DOHH2 (cell line): ENCODE measurements around the gene ATP9B.

Experiments
- H3F3A ChIP-seq: fragments of 200-600 bp; sonication (generic), shearing (Covaris generic); 2 replicates; pipeline ENCODE4 v1.6.0; 2016; ENCODE audit warnings: antibody characterized with exemption, mild to moderate bottlenecking; ENCODE audit not compliant: control insufficient read depth, insufficient read depth
- H3K27ac ChIP-seq: fragments of 200-600 bp; sonication (generic); 2 replicates; pipeline ENCODE4 v1.5.1; 2014; ENCODE audit warnings: low read depth, mild to moderate bottlenecking, low read length, moderate library complexity
- H3K27me3 ChIP-seq: fragments of 200-600 bp; sonication (generic); 2 replicates; pipeline ENCODE4 v1.6.1; 2014; ENCODE audit warnings: mild to moderate bottlenecking, low read length, mixed read lengths; ENCODE audit not compliant: control insufficient read depth
- H3K36me3 ChIP-seq: fragments of 200-600 bp; sonication (generic); 2 replicates; pipeline ENCODE4 v1.6.1; 2014; ENCODE audit warnings: mild to moderate bottlenecking, low read length, moderate library complexity, mixed read lengths; ENCODE audit not compliant: control insufficient read depth
- H3K4me1 ChIP-seq: fragments of 200-600 bp; sonication (generic); 2 replicates; pipeline ENCODE4 v1.6.1; 2014; ENCODE audit warnings: mild to moderate bottlenecking, low read length, mixed read lengths; ENCODE audit not compliant: control insufficient read depth
- H3K4me2 ChIP-seq: fragments of 200-600 bp; sonication (generic); 2 replicates; pipeline ENCODE4 v1.6.0; 2014; ENCODE audit warnings: mild to moderate bottlenecking, low read length, moderate library complexity
- H3K4me3 ChIP-seq: fragments of 200-600 bp; sonication (generic); 2 replicates; pipeline ENCODE4 v1.5.1; 2014; ENCODE audit warnings: mild to moderate bottlenecking, low read length, mixed read lengths
- H3K79me2 ChIP-seq: fragments of 200-600 bp; sonication (generic); 2 replicates; pipeline ENCODE4 v1.6.1; 2014; ENCODE audit warnings: mild to moderate bottlenecking, low read length, mixed read lengths; ENCODE audit not compliant: control insufficient read depth
- H3K9me2 ChIP-seq: fragments of 200-600 bp; sonication (generic); replicated peaks from 2 replicates; pipeline ENCODE4 v1.6.1; 2014; ENCODE audit warnings: mild to moderate bottlenecking, low read length, mixed read lengths; ENCODE audit not compliant: control insufficient read depth
- H3K9me3 ChIP-seq: fragments of 200-600 bp; sonication (generic); 2 replicates; pipeline ENCODE4 v1.6.1; 2014; ENCODE audit warnings: antibody characterized with exemption, low read length, mixed read lengths; ENCODE audit not compliant: control insufficient read depth, insufficient read depth
- H4K20me1 ChIP-seq: fragments of 200-600 bp; sonication (generic); 2 replicates; pipeline ENCODE4 v1.6.0; 2014; ENCODE audit warnings: low read depth, mild to moderate bottlenecking, antibody characterized with exemption, low read length, moderate library complexity; ENCODE audit not compliant: control insufficient read depth, insufficient read depth
- CTCF ChIP-seq: fragments of 200-600 bp; sonication (generic); IDR thresholded peaks from one replicate; pipeline ENCODE4 v1.5.1; 2014; ENCODE audit warnings: antibody characterized with exemption, mild to moderate bottlenecking, low read depth, low read length; ENCODE audit not compliant: poor library complexity, severe bottlenecking
- EZH2phosphoT487 ChIP-seq: fragments of 200-600 bp; sonication (generic); IDR thresholded peaks from 2 replicates; pipeline ENCODE4 v1.6.1; 2017; ENCODE audit warnings: borderline replicate concordance, mild to moderate bottlenecking, antibody characterized with exemption, low read length, moderate library complexity, mixed read lengths

Gene ATP9B

DNA sequence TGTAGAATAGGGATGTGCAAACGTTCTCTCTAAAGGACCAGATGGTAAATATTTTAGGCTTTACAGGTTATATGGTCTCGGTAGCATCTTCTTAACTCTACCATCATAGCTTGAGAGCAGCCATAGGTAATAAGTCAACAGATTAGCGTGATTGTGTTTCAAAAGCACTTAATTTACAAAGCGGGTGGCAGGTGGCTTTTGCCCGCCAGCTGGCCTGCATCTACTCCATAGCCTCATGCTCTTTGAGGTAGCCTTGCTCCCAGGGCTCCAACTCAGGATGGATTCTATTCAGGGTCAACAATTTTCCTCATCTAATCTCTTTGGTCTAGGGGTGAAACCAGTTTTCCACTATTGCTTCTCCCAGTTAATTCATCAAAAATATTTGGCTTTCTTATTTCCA, 5.0 kb upstream of the ATP9B start:
- Histone ChIP-seq H3K9me3 (peaks cover 9% of the 10 kb centered on the region; the same call in 1 of the 2 replicates), H3K27ac (no peak overlapping the region), H3K4me2 (no peak overlapping the region)

GRCh38 chr18:79065802-79066201, 3.4 kb upstream of the ATP9B start:
- Histone ChIP-seq H3K9me2 (no peaks in the 10 kb centered on the region), H3K9me3 (peaks cover 9% of the 10 kb centered on the region; the same call in 1 of the 2 replicates), H3K27me3 (no peaks in the 10 kb centered on the region), H3K27ac (no peak overlapping the region), H3F3A (peaks cover 8% of the 10 kb centered on the region), H3K36me3 (peaks cover 5% of the 10 kb centered on the region; the same call in 1 of the 2 replicates), H3K79me2 (peaks cover 14% of the 10 kb centered on the region), H3K4me2 (no peak overlapping the region), H3K4me1 (peaks cover 14% of the 10 kb centered on the region), H3K4me3 (no peak overlapping the region), H4K20me1 (no peaks in the 10 kb centered on the region)
- TF ChIP-seq EZH2phosphoT487 (no peak), CTCF (no peak)

More for the DNA sequence above, 5.0 kb upstream of the ATP9B start:
- Histone ChIP-seq H4K20me1 (no peaks in the 10 kb centered on the region), H3K9me2 (no peaks in the 10 kb centered on the region), H3K4me1 (peaks cover 7% of the 10 kb centered on the region), H3K36me3 (no peaks in the 10 kb centered on the region), H3K79me2 (no peaks in the 10 kb centered on the region), H3F3A (peaks cover 8% of the 10 kb centered on the region), H3K27me3 (no peaks in the 10 kb centered on the region), H3K4me3 (no peak overlapping the region)
- no peak for TF ChIP-seq CTCF
- no peak for TF ChIP-seq EZH2phosphoT487

GRCh38 chr18:79067611-79068010, 1.6 kb upstream of the ATP9B start:
- no peak overlapping the region for H3K4me2 ChIP-seq
- H3K9me2 ChIP-seq: no peaks in the 10 kb centered on the region
- no peak overlapping the region for H3K4me3 ChIP-seq
- H3K27ac ChIP-seq: no peak overlapping the region
- peaks cover 5% of the 10 kb centered on the region; the same call in 1 of the 2 replicates for H3K36me3 ChIP-seq
- peaks cover 31% of the 10 kb centered on the region for H3K79me2 ChIP-seq
- TF ChIP-seq CTCF (no peak), EZH2phosphoT487 (no peak)
- no peaks in the 10 kb centered on the region for H3K27me3 ChIP-seq
- H3F3A ChIP-seq: peaks cover 8% of the 10 kb centered on the region
- H3K9me3 ChIP-seq: peaks cover 9% of the 10 kb centered on the region; the same call in 1 of the 2 replicates
- peaks cover 21% of the 10 kb centered on the region for H3K4me1 ChIP-seq
- no peaks in the 10 kb centered on the region for H4K20me1 ChIP-seq
